ENCODE data around the gene GALC.

- no peak for TF ChIP-seq POLR2A (IDR thresholded peaks at IDR 0.05; ENCODE audit: low read length)
- TF ChIP-seq GATA1 (IDR thresholded peaks at IDR 0.05; ENCODE audit: low read depth, low read length): no peak
These were observed 76.7 kb downstream of the GALC start for GRCh38 chr14:87916103-87916885.
